Activated CD8-positive, alpha-beta memory T cell treated with anti-CD3 and anti-CD28 coated beads, Interleukin-2, amount 10 ng/mL, durations not matched to agents 7 days and 5 days (primary cell): Measurements from ENCODE around the gene JDP2. TPM values are rescaled to one million over a fixed set of nuclear protein-coding genes. Genes with fewer than 3 reads are reported as not detected.

Source experiments
- ATAC-seq: fragments of 150-1000 bp; cut with Tn5 transposase; one replicate; pipeline ENCODE4 v1.10.0; 2021; ENCODE audit warnings: moderate library complexity
- CTCF ChIA-PET: fragments of 350-600 bp; sonication (Branson Sonifier 250); formaldehyde crosslinking; loops from one replicate; lab custom pipeline; 2021; ENCODE audit warnings: antibody characterized with exemption; lab: Charles Lee
- DNase-seq: peaks from one replicate; pipeline ENCODE4 v3.0.0-alpha.2; 2020
- H3K27ac Mint-ChIP-seq: one replicate; pipeline ENCODE4 v1.8.0; 2021; ENCODE audit warnings: mild to moderate bottlenecking, mixed read lengths
- H3K27me3 Mint-ChIP-seq: one replicate; pipeline ENCODE4 v1.8.0; 2021; ENCODE audit warnings: mixed read lengths
- H3K36me3 Mint-ChIP-seq: one replicate; pipeline ENCODE4 v1.8.0; 2021; ENCODE audit warnings: mild to moderate bottlenecking, mixed read lengths
- H3K4me1 Mint-ChIP-seq: one replicate; pipeline ENCODE4 v1.8.0; 2021; ENCODE audit warnings: mixed read lengths
- H3K4me3 Mint-ChIP-seq: one replicate; pipeline ENCODE4 v1.8.0; 2021; ENCODE audit warnings: mild to moderate bottlenecking, moderate library complexity, mixed read lengths
- H3K9me3 Mint-ChIP-seq: one replicate; pipeline ENCODE4 v1.8.0; 2022; ENCODE audit warnings: low read depth, mixed read lengths
- total RNA-seq, 2 experiments: library from RNA; stranded (reverse); gene quantifications; one replicate each; pipeline ENCODE4 v1.2.3, GENCODE V29; 2021

The JDP2 gene
- total RNA-seq, 2 experiments from 2014 or later = 0.75 to 1.1 TPM

DNA sequence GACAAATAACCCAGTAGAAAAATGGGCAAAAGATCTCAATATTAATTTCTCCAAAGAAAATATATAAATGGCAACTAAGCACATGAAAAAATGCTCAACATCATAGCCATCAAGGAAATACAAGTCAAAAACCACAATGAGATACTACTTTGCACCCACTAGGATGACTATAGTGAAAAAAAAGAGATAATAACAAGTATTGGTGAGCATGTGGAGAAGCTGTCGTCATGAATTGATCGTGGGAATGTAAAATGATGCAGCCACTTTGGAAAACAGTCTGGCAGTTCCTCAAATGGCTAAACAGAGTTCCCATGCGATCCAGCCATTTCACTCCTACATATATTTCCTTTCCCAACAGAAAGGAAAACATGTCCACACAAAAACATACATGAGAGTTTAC, 18.1 kb downstream of the JDP2 start:
- Mint-ChIP-seq H3K4me1 (peaks cover 5% of the 10 kb centered on the region), H3K36me3 (no peaks in the 10 kb centered on the region), H3K27me3 (peaks cover 22% of the 10 kb centered on the region), H3K9me3 (no peaks in the 10 kb centered on the region), H3K4me3 (no peak overlapping the region), H3K27ac (no peak overlapping the region)
- CTCF ChIA-PET = no interaction called here
- ATAC-seq (no peak), DNase-seq (no peak)

DNA sequence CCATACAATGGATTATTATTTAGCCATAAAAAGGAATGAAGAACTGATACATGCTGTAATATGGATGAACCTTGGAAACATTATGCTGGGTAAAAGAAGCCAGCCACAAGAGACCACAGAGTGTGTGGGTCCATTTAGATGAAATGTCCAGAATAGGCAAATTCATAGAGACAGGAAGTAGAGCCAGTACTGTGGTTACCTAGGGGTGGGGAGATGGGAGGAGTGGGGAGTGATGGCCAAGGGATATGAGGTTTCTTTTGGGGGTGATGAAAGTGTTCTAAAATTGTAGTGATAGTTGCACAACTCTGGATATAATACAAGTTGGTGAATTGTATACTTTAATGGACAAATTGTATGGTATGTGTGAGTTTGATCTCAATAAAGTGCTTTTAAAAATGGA, 18.6 kb downstream of the JDP2 start:
- H3K4me3 Mint-ChIP-seq = no peak overlapping the region
- DNase-seq (no peak), ATAC-seq (no peak)
- H3K9me3 Mint-ChIP-seq = no peaks in the 10 kb centered on the region
- H3K4me1 Mint-ChIP-seq = peaks cover 5% of the 10 kb centered on the region
- CTCF ChIA-PET = no interaction called here
- H3K27me3 Mint-ChIP-seq = peaks cover 22% of the 10 kb centered on the region
- no peaks in the 10 kb centered on the region for H3K36me3 Mint-ChIP-seq
- H3K27ac Mint-ChIP-seq = no peak overlapping the region

DNA sequence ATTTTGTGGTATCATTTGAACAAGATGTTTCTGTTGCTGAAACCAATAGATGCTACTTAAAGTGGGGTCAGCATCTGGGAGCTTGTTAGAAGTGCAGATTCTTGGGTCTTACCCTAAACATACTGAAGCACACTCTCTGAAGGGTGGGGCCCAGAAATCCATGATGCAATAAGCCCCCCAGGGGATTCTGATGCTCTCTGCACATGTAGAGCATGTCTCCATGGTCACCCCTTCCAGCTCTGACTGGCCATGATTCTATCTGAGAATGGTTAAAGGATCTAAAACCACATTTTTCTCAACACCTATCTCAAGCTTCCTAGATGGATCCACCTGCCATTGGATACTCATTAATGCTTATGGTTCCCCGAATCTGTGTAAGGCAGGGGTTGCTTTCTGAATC, 20.4 kb downstream of the JDP2 start:
- H3K9me3 Mint-ChIP-seq = no peaks in the 10 kb centered on the region
- DNase-seq (no peak), ATAC-seq (no peak)
- no peak overlapping the region for H3K27ac Mint-ChIP-seq
- CTCF ChIA-PET = interaction anchor here (0.7 to 1.0 kb wide), 2 partner anchors 23 to 25 kb away, joined by 3 read pairs; no protein-coding TSS in a partner anchor
- H3K27me3 Mint-ChIP-seq = peaks cover 20% of the 10 kb centered on the region
- no peak overlapping the region for H3K4me3 Mint-ChIP-seq
- peaks cover 5% of the 10 kb centered on the region for H3K4me1 Mint-ChIP-seq
- no peaks in the 10 kb centered on the region for H3K36me3 Mint-ChIP-seq

DNA sequence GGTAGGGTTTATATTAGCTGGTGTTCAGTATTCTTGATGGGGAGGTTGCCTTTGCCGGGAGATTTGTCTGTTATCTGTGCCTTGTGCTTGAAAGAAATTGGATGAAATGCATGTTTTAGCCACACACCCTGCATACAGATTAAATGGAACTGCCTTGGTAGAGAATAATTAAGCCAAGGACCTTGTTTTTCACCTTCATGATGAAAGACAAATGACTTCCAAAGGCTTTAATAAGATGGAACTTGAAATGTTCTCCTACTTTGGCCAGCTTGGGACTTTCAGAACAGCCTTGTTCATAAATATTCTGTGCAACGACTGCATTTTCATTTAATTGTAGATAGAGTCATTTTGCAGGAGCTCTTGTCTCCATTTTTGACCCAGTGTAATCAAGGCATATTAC, 21.2 kb downstream of the JDP2 start:
- Mint-ChIP-seq H3K27me3 (peaks cover 20% of the 10 kb centered on the region), H3K4me3 (no peak overlapping the region), H3K4me1 (peaks cover 12% of the 10 kb centered on the region), H3K9me3 (no peaks in the 10 kb centered on the region), H3K27ac (no peak overlapping the region), H3K36me3 (no peaks in the 10 kb centered on the region)
- no peak for ATAC-seq
- CTCF ChIA-PET = no interaction called here
- DNase-seq = no peak

DNA sequence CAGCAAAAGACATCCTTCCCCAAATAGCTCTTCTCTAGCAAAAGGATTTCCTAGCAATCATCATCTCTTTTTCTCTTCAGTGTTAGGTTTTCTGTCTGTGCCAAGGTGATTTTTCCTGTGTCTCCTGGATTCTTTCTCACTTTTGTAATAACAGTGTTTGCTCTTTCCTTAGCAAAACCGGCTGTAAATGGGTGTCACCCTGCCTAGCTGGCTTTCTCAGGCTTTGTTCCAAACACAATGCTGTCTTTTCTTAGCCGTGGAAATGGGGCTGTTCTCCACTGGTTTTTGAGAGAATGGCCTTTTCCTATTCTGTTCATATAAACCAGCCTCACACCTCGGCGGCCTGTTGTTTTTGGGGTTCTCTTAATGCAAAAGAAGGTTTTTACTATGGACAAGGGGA, 21.9 kb downstream of the JDP2 start:
- DNase-seq (no peak), ATAC-seq (no peak)
- CTCF ChIA-PET = no interaction called here
- Mint-ChIP-seq H3K36me3 (no peaks in the 10 kb centered on the region), H3K27ac (no peak overlapping the region), H3K27me3 (peaks cover 20% of the 10 kb centered on the region), H3K4me3 (no peak overlapping the region), H3K4me1 (peaks cover 15% of the 10 kb centered on the region), H3K9me3 (no peaks in the 10 kb centered on the region)

DNA sequence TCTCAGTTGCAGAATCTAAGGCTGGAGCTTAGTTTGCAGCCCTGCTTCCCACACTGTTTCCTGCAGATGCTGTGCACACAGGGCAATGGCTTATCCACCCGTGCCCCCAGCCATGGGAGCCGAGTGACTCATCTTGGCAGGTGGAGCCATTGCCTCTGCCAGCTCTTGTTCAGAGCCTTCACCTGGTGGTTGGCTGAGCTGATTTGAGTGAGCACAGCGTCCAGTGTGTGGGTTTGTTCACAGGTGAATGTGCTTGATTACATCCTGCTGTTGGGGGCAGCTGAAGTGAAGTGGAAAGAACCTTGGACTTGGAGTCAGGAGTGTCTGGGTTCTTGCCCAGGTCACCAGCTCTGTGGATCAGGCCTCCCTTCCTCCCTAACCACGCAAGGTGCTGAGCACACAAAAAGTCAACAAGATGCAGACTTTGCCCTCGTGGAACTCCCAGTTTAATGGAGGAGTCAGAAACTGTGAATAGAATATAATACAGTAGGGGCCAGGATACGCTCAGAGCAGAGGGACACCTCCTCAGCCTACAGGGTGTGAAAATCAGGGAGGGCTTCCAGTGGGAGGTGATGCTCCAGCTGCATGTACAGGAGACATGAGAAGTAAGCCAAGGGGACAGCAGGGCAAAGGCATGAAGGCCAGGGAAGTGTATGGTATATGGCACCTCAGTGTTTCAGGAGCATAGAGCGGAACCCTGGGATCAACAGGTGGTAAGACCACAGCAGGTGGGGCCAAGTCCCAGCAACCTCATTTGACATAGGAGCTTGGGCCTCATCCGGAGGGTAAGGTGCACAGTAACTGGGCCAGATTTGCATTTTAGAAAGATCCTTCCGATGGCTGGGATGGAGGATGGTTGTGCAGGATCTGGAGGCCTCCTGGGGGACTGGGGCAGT, 22.8 kb downstream of the JDP2 start:
- Mint-ChIP-seq H3K36me3 (no peaks in the 10 kb centered on the region), H3K27ac (no peak overlapping the region), H3K9me3 (no peaks in the 10 kb centered on the region), H3K4me1 (peaks cover 15% of the 10 kb centered on the region), H3K4me3 (no peak overlapping the region), H3K27me3 (peaks cover 20% of the 10 kb centered on the region)
- CTCF ChIA-PET = no interaction called here
- DNase-seq (no peak), ATAC-seq (no peak)

DNA sequence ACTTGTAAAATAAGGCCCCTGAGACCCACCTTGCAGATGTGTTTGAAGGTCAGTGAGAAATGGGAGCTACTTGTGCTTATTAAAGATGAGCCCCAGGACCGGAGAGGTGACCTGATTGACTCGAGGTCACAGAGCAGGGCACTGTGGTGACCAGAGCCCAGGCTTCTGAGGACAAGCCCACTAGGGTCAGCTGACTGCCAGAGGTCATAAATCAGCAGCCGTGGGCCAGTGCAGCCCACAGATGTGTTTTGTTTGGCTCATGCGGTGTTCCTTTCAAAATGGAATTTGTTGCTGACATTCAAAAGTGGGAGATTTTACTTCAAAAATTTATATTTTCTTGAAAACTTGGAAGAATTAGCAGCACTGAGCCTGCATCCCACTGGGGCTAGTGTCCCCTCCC, 24.5 kb downstream of the JDP2 start:
- CTCF ChIA-PET = no interaction called here
- Mint-ChIP-seq H3K4me1 (peaks cover 10% of the 10 kb centered on the region), H3K9me3 (no peaks in the 10 kb centered on the region), H3K4me3 (no peak overlapping the region), H3K36me3 (no peaks in the 10 kb centered on the region), H3K27ac (no peak overlapping the region), H3K27me3 (peaks cover 20% of the 10 kb centered on the region)
- ATAC-seq = no peak
- no peak for DNase-seq

DNA sequence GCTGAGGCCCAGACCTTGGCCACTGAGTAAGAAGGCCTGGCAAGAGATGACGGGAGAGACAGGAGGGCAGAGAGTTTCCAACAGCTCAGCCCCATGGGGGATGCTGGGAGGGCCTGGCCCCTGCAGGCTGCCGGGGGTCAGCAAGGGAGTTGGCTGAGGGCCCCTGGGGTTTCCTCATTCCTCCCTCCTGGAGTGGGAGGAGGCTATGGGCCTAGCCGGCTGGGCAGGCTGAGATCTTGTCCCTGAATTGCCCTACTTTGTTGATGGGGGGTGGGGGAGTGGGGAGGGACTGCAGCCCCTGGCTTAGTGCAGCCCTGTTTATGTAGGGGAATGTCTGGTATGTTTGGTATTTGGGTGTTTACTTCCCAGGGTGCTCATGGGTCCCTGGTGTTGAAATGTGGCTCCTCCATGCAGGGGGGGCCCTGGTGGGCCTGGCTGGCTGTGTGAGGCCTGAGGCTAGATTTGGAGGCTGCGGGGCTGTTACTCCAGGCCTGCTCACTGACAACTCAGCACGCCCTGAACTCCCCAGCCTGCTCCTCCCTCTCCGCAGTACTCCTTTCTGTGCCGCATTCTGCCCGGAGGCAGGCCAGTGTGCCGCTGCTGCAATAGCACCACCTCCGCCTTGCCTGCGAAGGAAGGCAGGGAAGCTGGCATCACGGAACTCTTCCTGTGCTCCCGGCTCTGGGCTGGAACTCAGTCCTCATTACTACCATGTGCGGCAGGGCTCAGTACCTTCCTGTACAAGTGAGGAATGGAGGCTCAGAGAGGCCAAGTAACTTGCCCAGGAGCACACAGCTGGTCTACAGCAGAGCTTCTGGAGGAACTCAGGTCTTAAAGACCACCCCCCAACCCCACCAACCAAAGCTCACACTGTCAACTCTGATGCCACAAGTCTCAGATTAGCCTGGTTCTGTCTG, 25.3 kb downstream of the JDP2 start:
- H3K27ac Mint-ChIP-seq = no peak overlapping the region

DNA sequence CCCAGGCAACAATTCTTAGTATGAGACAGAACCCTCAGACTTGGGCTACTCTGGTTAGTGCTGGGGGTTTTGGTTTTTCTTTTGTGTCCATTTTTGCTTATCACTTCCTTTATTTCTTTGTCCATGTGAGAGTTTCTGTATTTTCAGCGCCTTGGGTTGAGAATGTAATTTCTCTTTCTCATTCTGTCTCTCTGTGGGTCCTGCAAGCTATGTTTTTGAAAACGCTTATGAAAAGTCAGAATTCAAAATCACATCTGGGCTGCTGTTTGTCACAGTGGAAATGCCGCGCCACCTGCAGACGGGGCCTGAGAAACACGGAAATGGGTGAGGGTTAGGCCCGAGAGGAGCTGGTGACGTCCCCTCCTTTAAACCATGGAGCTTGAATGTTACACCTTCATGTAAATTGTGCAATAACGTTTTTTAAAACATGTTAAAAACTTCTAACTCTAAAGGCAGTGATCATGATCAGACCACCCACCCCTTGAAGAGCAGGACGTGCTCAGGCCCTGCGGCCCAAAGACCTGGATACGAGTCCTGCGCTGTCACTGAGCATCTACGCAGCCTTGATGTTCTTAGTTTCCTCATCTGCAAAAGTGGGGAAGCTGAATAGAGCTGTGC, 26.1 kb downstream of the JDP2 start:
- H3K27ac Mint-ChIP-seq = peak overlapping the region; percentile 72

More for the DNA sequence above, 25.3 kb downstream of the JDP2 start:
- H3K9me3 Mint-ChIP-seq = no peaks in the 10 kb centered on the region
- H3K27me3 Mint-ChIP-seq = peaks cover 12% of the 10 kb centered on the region
- no peak overlapping the region for H3K4me3 Mint-ChIP-seq
- no peak for DNase-seq
- no peak for ATAC-seq
- H3K36me3 Mint-ChIP-seq = no peaks in the 10 kb centered on the region
- CTCF ChIA-PET = interaction anchor here (0.8 to 1.8 kb wide), 14 partner anchors 10 to 152 kb away, joined by 3 to 17 read pairs (median 4); no protein-coding TSS in a partner anchor
- peaks cover 11% of the 10 kb centered on the region for H3K4me1 Mint-ChIP-seq

DNA sequence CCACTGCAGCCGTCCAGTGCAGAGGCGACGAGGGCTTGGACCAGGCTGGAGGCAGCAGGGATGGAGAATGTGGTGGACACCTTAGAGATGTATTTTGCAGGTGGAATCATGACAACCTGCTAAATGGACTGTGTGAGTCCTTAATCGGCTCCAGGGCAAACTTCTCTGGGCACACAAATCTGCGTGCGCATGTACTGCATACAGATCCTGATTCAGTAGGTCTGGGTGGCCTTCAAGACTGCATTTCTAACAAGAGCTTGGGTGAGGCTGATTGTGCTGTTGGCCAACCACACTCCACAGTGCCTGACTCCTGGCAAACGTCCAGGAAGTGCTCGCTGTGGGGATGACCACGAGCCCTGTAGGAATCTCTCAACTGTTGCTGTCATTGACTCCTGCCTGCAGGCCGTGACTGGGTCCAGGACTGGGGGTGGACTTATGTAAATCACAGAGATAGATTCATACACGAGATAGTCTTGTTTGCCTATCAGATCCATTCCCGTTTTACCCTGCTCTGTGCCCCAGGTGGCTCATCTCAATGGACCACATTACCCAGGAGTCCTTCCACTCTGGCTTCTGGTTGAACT, 27.2 kb downstream of the JDP2 start:
- Mint-ChIP-seq H3K4me3 (no peak overlapping the region), H3K4me1 (peaks cover 25% of the 10 kb centered on the region), H3K27me3 (no peaks in the 10 kb centered on the region), H3K9me3 (no peaks in the 10 kb centered on the region), H3K36me3 (no peaks in the 10 kb centered on the region), H3K27ac (no peak overlapping the region)
- CTCF ChIA-PET = interaction anchor here (1.1 to 1.8 kb wide), 3 partner anchors 42 to 151 kb away, joined by 3 to 7 read pairs (median 6); no protein-coding TSS in a partner anchor
- DNase-seq = no peak
- ATAC-seq = no peak

More for the DNA sequence above, 26.1 kb downstream of the JDP2 start:
- CTCF ChIA-PET = interaction anchor here (0.8 to 1.8 kb wide), 16 partner anchors 9 to 153 kb away, joined by 3 to 17 read pairs (median 4); no protein-coding TSS in a partner anchor
- Mint-ChIP-seq H3K36me3 (no peaks in the 10 kb centered on the region), H3K4me3 (no peak overlapping the region), H3K9me3 (no peaks in the 10 kb centered on the region), H3K27me3 (peaks cover 9% of the 10 kb centered on the region), H3K4me1 (peaks cover 19% of the 10 kb centered on the region)
- ATAC-seq = peak; percentile 66
- peak; percentile 49 for DNase-seq

DNA sequence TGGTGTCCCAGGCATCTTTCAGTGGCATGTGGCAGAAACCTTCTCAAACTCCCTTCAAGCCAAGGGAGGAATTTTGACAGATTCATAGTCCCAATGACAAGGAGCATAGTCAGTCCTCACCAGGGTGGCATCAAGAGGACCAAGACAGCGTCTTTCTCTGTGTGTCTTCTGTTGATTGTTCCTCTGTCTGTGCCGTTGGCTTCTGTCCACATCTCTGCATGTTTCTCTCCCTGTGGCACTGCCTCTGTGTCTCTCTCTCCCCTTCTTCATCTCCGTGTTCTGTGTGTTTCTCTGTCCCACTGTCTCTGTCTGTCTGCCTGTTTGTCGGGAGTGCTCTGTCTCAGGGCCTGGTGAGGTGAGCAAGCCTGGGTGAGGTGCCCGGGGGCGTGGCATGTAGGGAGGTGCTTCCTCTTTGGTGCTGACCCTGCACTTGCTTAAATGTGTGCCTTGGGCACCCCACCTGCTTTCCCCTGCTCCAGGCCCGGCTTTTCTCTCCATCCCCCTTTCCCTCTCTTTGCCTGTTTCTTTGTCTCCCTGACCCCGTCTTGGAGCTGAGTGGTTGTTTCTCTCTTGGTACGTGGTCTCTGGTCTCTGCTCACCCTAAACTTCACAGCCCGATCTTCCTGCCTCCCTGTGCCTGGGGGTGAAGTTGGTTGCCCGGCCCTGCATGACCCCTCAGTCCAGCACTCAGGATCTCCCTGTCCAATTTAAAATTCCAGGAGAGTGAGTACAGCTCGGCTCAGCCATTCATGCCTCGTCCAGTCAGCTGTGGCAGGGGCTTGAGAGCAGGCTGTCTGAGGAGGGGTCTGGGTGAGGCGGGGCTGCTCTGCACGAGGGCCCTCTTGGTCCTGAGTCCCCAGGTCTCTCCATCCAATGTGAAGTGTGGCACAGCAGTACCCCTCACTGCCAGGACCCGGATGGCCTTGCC, 28.5 kb downstream of the JDP2 start:
- Mint-ChIP-seq H3K4me3 (no peak overlapping the region), H3K27ac (no peak overlapping the region), H3K4me1 (peaks cover 25% of the 10 kb centered on the region), H3K36me3 (no peaks in the 10 kb centered on the region), H3K27me3 (no peaks in the 10 kb centered on the region), H3K9me3 (no peaks in the 10 kb centered on the region)
- DNase-seq (no peak), ATAC-seq (no peak)
- CTCF ChIA-PET = interaction anchor here (1.6 kb wide), 1 partner anchor 32 kb away, joined by 3 read pairs; no protein-coding TSS in a partner anchor

DNA sequence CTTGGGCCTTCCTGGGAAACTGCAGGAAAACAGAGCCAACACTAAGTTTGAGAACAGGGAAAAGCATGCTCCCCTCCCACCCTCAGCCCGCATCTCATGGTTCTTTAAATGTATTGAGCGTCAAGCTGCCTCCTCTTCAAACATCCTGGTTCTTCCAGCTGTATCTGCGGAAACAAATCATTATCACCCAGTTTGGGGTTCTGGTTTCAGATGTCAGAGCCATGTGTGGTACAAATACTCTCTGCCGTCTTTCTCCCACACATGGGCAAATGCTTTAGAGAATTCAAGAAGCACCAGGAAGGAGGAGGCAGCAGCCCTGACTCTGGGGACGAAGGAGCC, 29.1 kb downstream of the JDP2 start:
- no peak overlapping the region for H3K4me3 Mint-ChIP-seq
- peaks cover 25% of the 10 kb centered on the region for H3K4me1 Mint-ChIP-seq
- DNase-seq (no peak), ATAC-seq (no peak)
- no peaks in the 10 kb centered on the region for H3K9me3 Mint-ChIP-seq
- H3K27ac Mint-ChIP-seq = peak overlapping the region; percentile 2
- no peaks in the 10 kb centered on the region for H3K36me3 Mint-ChIP-seq
- H3K27me3 Mint-ChIP-seq = no peaks in the 10 kb centered on the region
- CTCF ChIA-PET = interaction anchor here (1.1 to 1.6 kb wide), 2 partner anchors 32 to 155 kb away, joined by 3 read pairs; no protein-coding TSS in a partner anchor
